CD4-positive, CD25-positive, alpha-beta regulatory T cell (primary cell): ENCODE results near the gene PRUNE2. TPM values are rescaled to one million over a fixed set of nuclear protein-coding genes. Genes with fewer than 3 reads are reported as not detected.

Experiments used
- ATAC-seq, 2 donors: fragments of 150-1000 bp; cut with Tn5 transposase; one replicate each; pipeline ENCODE4 v1.10.0; 2021; ENCODE audit warnings: low read depth in 2 of 2, moderate number of reproducible peaks in 2 of 2, moderate library complexity in 1 of 2
- DNase-seq, 3 donors: peaks; one replicate each; pipeline versions ENCODE4 v3.0.0 to v3.0.0-alpha.2; 2012 to 2022; ENCODE audit warnings: mixed read lengths in 1 of 3
- H3K27ac ChIP-seq: one replicate; pipeline ENCODE4 v1.7.0; 2013; ENCODE audit warnings: mild to moderate bottlenecking, low read length; ENCODE audit not compliant: insufficient read depth, poor library complexity, severe bottlenecking
- H3K27me3 ChIP-seq: one replicate; pipeline ENCODE4 v1.7.0; 2013; ENCODE audit warnings: low read length; ENCODE audit not compliant: control insufficient read depth, insufficient read depth
- H3K36me3 ChIP-seq: one replicate; pipeline ENCODE4 v1.7.0; 2013; ENCODE audit warnings: mild to moderate bottlenecking, low read length, moderate library complexity; ENCODE audit not compliant: control insufficient read depth, insufficient read depth
- H3K4me1 ChIP-seq: 2 replicates; pipeline ENCODE4 v1.7.0; 2013; ENCODE audit warnings: mild to moderate bottlenecking, low read length; ENCODE audit not compliant: insufficient read depth, control insufficient read depth, poor library complexity, severe bottlenecking
- H3K4me3 ChIP-seq: one replicate; pipeline ENCODE4 v1.7.0; 2013; ENCODE audit warnings: low read depth, mild to moderate bottlenecking, low read length, moderate library complexity
- H3K9me3 ChIP-seq, 2 experiments: 1 replicate in 1 of 2; 2 replicates in 1 of 2; pipeline ENCODE4 v1.7.0; 2013; ENCODE audit warnings: low read length in 2 of 2, mild to moderate bottlenecking in 1 of 2, moderate library complexity in 1 of 2; ENCODE audit not compliant: control insufficient read depth in 2 of 2
- H3K27ac Mint-ChIP-seq, 3 donors: one replicate each; pipeline ENCODE4 v1.8.0; 2020 to 2022; ENCODE audit warnings: mild to moderate bottlenecking in 3 of 3, mixed read lengths in 3 of 3, moderate library complexity in 2 of 3
- H3K27me3 Mint-ChIP-seq: one replicate; pipeline ENCODE4 v1.8.0; 2022; ENCODE audit warnings: mild to moderate bottlenecking, mixed read lengths
- H3K36me3 Mint-ChIP-seq: one replicate; pipeline ENCODE4 v1.8.0; 2020; ENCODE audit warnings: mixed read lengths
- H3K4me1 Mint-ChIP-seq, 4 donors: one replicate each; pipeline ENCODE4 v1.8.0; 2020 to 2022; ENCODE audit warnings: mixed read lengths in 4 of 4, mild to moderate bottlenecking in 1 of 4
- H3K4me3 Mint-ChIP-seq, 4 donors: one replicate each; pipeline ENCODE4 v1.8.0; 2020 to 2022; ENCODE audit warnings: mild to moderate bottlenecking in 4 of 4, mixed read lengths in 4 of 4, moderate library complexity in 3 of 4
- H3K9me3 Mint-ChIP-seq, 7 donors: one replicate each; pipeline ENCODE4 v1.8.0; 2020 to 2022; ENCODE audit warnings: mixed read lengths in 7 of 7, mild to moderate bottlenecking in 3 of 7, moderate library complexity in 2 of 7
- polyA plus RNA-seq, 4 donors: library from polyadenylated mRNA; unstranded; fragments of 300-500 nt; fragmentation: Illumina TruSeq; gene quantifications; one replicate each; pipeline ENCODE4 v1.2.3, GENCODE V29; 2021
- total RNA-seq: library from RNA; stranded (reverse); gene quantifications from one replicate; pipeline ENCODE4 v1.2.3, GENCODE V29; 2022

Gene PRUNE2
- total and polyA plus RNA-seq, 5 donors from 2014 or later: 0.28 to 0.30 TPM; not detected in 3

- Mint-ChIP-seq H3K27me3 (peaks cover 3% of the 10 kb centered on the region), H3K9me3 (peaks cover 0 to 1% (median 0%) of the 10 kb centered on the region in 7 donors), H3K27ac (no peak overlapping the region), H3K36me3 (no peaks in the 10 kb centered on the region), H3K4me3 (no peak overlapping the region), H3K4me1 (no peaks in the 10 kb centered on the region)
- Histone ChIP-seq H3K9me3 (no peaks in the 10 kb centered on the region), H3K27me3 (no peaks in the 10 kb centered on the region), H3K4me3 (no peak overlapping the region), H3K36me3 (no peaks in the 10 kb centered on the region), H3K27ac (no peak overlapping the region), H3K4me1 (no peaks in the 10 kb centered on the region)
- no peak for DNase-seq
- no peak for ATAC-seq
Observed at GRCh38 chr9:76827296-76828080, 78.4 kb downstream of the PRUNE2 start.

GRCh38 chr9:76820431-76820830 lies 85.5 kb downstream of the PRUNE2 start:
- Mint-ChIP-seq H3K27me3 (peaks cover 7% of the 10 kb centered on the region), H3K4me1 (no peaks in the 10 kb centered on the region), H3K9me3 (no peaks in the 10 kb centered on the region), H3K27ac (no peak overlapping the region), H3K36me3 (no peaks in the 10 kb centered on the region), H3K4me3 (no peak overlapping the region)
- DNase-seq (no peak), ATAC-seq (no peak)
- Histone ChIP-seq H3K27me3 (no peaks in the 10 kb centered on the region), H3K4me1 (no peaks in the 10 kb centered on the region), H3K4me3 (no peak overlapping the region), H3K27ac (no peak overlapping the region), H3K36me3 (no peaks in the 10 kb centered on the region), H3K9me3 (no peaks in the 10 kb centered on the region)

GRCh38 chr9:76818271-76818670 lies 87.6 kb downstream of the PRUNE2 start:
- no peaks in the 10 kb centered on the region for H3K4me1 Mint-ChIP-seq
- H3K9me3 Mint-ChIP-seq: no peaks in the 10 kb centered on the region
- H3K36me3 Mint-ChIP-seq: no peaks in the 10 kb centered on the region
- H3K9me3 ChIP-seq: no peaks in the 10 kb centered on the region
- H3K36me3 ChIP-seq: no peaks in the 10 kb centered on the region
- no peak overlapping the region for H3K27ac Mint-ChIP-seq
- DNase-seq (no peak), ATAC-seq (no peak)
- no peak overlapping the region for H3K27ac ChIP-seq
- no peak overlapping the region for H3K4me3 ChIP-seq
- no peaks in the 10 kb centered on the region for H3K27me3 ChIP-seq
- H3K27me3 Mint-ChIP-seq: peaks cover 12% of the 10 kb centered on the region
- no peak overlapping the region for H3K4me3 Mint-ChIP-seq
- no peaks in the 10 kb centered on the region for H3K4me1 ChIP-seq

- no peaks in the 10 kb centered on the region for H3K36me3 Mint-ChIP-seq
- DNase-seq (no peak), ATAC-seq (no peak)
- no peak overlapping the region for H3K27ac Mint-ChIP-seq
- H3K4me3 Mint-ChIP-seq: no peak overlapping the region
- no peaks in the 10 kb centered on the region for H3K9me3 Mint-ChIP-seq
- Histone ChIP-seq H3K4me1 (no peaks in the 10 kb centered on the region), H3K27ac (no peak overlapping the region), H3K4me3 (no peak overlapping the region), H3K27me3 (no peaks in the 10 kb centered on the region), H3K36me3 (no peaks in the 10 kb centered on the region), H3K9me3 (no peaks in the 10 kb centered on the region)
- H3K27me3 Mint-ChIP-seq: peaks cover 12% of the 10 kb centered on the region
- no peaks in the 10 kb centered on the region for H3K4me1 Mint-ChIP-seq
Observed at GRCh38 chr9:76817489-76817888, 88.4 kb downstream of the PRUNE2 start.

- Mint-ChIP-seq H3K4me1 (peaks cover 0 to 4% (median 0%) of the 10 kb centered on the region in 4 donors), H3K27me3 (peaks cover 11% of the 10 kb centered on the region), H3K9me3 (peaks cover 0 to 2% (median 0%) of the 10 kb centered on the region in 7 donors), H3K36me3 (no peaks in the 10 kb centered on the region), H3K27ac (no peak overlapping the region), H3K4me3 (no peak overlapping the region)
- DNase-seq: no peak
- H3K27me3 ChIP-seq: peaks cover 2% of the 10 kb centered on the region
- H3K9me3 ChIP-seq: no peaks in the 10 kb centered on the region
- H3K36me3 ChIP-seq: no peaks in the 10 kb centered on the region
- H3K4me1 ChIP-seq: no peaks in the 10 kb centered on the region
- H3K27ac ChIP-seq: no peak overlapping the region
- no peak overlapping the region for H3K4me3 ChIP-seq
- no peak for ATAC-seq
Observed at GRCh38 chr9:76812591-76812990, 93.3 kb downstream of the PRUNE2 start.

- Mint-ChIP-seq H3K9me3 (peaks cover 0 to 2% (median 0%) of the 10 kb centered on the region in 7 donors), H3K36me3 (no peaks in the 10 kb centered on the region), H3K27me3 (peaks cover 11% of the 10 kb centered on the region)
Observed at GRCh38 chr9:76810377-76810957, 95.4 kb downstream of the PRUNE2 start.

GRCh38 chr9:76808636-76809035 lies 97.3 kb downstream of the PRUNE2 start:
- peaks cover 2% of the 10 kb centered on the region for H3K27me3 ChIP-seq
- H3K27ac ChIP-seq: no peak overlapping the region
- Mint-ChIP-seq H3K36me3 (no peaks in the 10 kb centered on the region), H3K27ac (no peak overlapping the region), H3K9me3 (peaks cover 0 to 2% (median 0%) of the 10 kb centered on the region in 7 donors), H3K4me1 (peaks cover 0 to 4% (median 0%) of the 10 kb centered on the region in 4 donors), H3K4me3 (no peak overlapping the region), H3K27me3 (peaks cover 7% of the 10 kb centered on the region)
- no peaks in the 10 kb centered on the region for H3K36me3 ChIP-seq
- H3K4me1 ChIP-seq: no peaks in the 10 kb centered on the region
- DNase-seq: no peak
- no peak overlapping the region for H3K4me3 ChIP-seq
- no peaks in the 10 kb centered on the region for H3K9me3 ChIP-seq
- no peak for ATAC-seq

More at GRCh38 chr9:76810377-76810957, 95.4 kb downstream of the PRUNE2 start:
- no peak overlapping the region for H3K27ac Mint-ChIP-seq
- peak in 1 of 3 donors; percentile 46 for DNase-seq
- ATAC-seq: no peak
- no peaks in the 10 kb centered on the region for H3K4me1 ChIP-seq
- peaks cover 0 to 4% (median 0%) of the 10 kb centered on the region in 4 donors for H3K4me1 Mint-ChIP-seq
- no peaks in the 10 kb centered on the region for H3K9me3 ChIP-seq
- H3K27ac ChIP-seq: no peak overlapping the region
- peaks cover 2% of the 10 kb centered on the region for H3K27me3 ChIP-seq
- H3K36me3 ChIP-seq: no peaks in the 10 kb centered on the region
- no peak overlapping the region for H3K4me3 Mint-ChIP-seq
- no peak overlapping the region for H3K4me3 ChIP-seq

- peaks cover 0 to 4% (median 0%) of the 10 kb centered on the region in 4 donors for H3K4me1 Mint-ChIP-seq
- H3K4me3 ChIP-seq: no peak overlapping the region
- no peak overlapping the region for H3K27ac ChIP-seq
- peaks cover under 1% of the 10 kb centered on the region for H3K27me3 ChIP-seq
- DNase-seq: no peak
- H3K36me3 ChIP-seq: no peaks in the 10 kb centered on the region
- ATAC-seq: no peak
- no peaks in the 10 kb centered on the region for H3K4me1 ChIP-seq
- no peak overlapping the region for H3K27ac Mint-ChIP-seq
- H3K4me3 Mint-ChIP-seq: no peak overlapping the region
- H3K9me3 ChIP-seq: no peaks in the 10 kb centered on the region
- H3K36me3 Mint-ChIP-seq: no peaks in the 10 kb centered on the region
- no peaks in the 10 kb centered on the region for H3K9me3 Mint-ChIP-seq
- H3K27me3 Mint-ChIP-seq: no peaks in the 10 kb centered on the region
Observed at GRCh38 chr9:76803762-76804161, 102.2 kb downstream of the PRUNE2 start.
